NB4 (cell line): ENCODE measurements around the gene GOSR1.
"Not testable (repeated sequence)": the region's sequence is repeated elsewhere in the genome, so short reads cannot be mapped to it uniquely, and the experiment has no call there.

Source experiments
- CTCF ChIP-seq: IDR thresholded peaks from one replicate; pipeline ENCODE4 v1.5.1; 2012; ENCODE audit warnings: low read depth, low read length
- MYC ChIP-seq: IDR thresholded peaks from 2 replicates; pipeline ENCODE4 v1.6.1; 2011; ENCODE audit warnings: low read depth, low read length
- POLR2A ChIP-seq: IDR thresholded peaks from 2 replicates; pipeline ENCODE4 v1.6.1; 2011; ENCODE audit warnings: mild to moderate bottlenecking; ENCODE audit not compliant: insufficient read length; ENCODE audit errors: extremely low read depth

GRCh38 chr17:30574806-30575205 is 97.6 kb downstream of the GOSR1 start:
- not testable (repeated sequence) for TF ChIP-seq POLR2A, CTCF, MYC
